GM12872 (cell line): ENCODE data around the gene IPO9.

Experiments
- TF ChIP-seq, protein P1 (sequence below): IDR thresholded peaks from 3 replicates; pipeline ENCODE4 v1.5.1; 2011; ENCODE audit warnings: low read depth, mild to moderate bottlenecking, low read length, moderate library complexity; ENCODE audit not compliant: insufficient read depth

IPO9 gene

DNA sequence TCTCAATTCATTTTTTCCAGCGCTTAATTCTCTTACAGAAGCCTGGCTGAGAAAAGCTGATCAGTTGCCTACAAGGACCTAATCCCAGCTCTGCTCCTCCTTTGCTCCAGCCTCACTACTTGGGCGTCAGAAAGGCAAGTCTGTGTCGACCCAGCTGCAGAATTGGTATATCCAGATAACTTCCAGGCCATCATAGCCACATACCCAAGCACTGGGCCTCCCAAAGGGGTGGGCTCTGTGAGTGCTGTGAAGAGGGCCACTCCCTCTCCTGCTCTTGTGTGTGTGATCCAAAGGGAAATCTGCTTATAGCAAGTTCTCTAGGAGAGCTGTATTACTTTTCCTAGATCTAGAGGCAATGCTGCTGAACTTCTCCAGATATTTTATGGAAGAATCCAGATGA, 99.3 kb downstream of the IPO9 start:
- TF ChIP-seq, protein P1, sequence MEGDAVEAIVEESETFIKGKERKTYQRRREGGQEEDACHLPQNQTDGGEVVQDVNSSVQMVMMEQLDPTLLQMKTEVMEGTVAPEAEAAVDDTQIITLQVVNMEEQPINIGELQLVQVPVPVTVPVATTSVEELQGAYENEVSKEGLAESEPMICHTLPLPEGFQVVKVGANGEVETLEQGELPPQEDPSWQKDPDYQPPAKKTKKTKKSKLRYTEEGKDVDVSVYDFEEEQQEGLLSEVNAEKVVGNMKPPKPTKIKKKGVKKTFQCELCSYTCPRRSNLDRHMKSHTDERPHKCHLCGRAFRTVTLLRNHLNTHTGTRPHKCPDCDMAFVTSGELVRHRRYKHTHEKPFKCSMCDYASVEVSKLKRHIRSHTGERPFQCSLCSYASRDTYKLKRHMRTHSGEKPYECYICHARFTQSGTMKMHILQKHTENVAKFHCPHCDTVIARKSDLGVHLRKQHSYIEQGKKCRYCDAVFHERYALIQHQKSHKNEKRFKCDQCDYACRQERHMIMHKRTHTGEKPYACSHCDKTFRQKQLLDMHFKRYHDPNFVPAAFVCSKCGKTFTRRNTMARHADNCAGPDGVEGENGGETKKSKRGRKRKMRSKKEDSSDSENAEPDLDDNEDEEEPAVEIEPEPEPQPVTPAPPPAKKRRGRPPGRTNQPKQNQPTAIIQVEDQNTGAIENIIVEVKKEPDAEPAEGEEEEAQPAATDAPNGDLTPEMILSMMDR = no peak

DNA sequence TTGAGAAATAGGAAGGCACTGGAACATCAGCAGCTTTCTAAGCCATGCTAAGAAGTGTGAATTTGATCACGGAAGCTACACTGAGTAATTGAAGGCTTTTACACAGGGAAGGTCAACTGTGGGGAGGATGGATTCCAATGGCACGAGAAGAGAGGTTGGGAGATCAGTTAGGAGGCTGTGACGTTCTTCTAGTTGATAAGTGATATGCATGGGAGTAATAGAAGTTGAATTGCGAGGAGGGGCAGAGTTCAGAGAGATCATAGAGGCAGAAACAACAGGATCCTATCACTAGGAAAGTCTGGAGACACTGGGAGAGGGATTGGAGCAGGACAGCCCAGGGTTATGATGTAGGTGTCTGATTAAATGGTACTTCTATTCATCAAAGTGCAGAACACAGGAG, 101.2 kb downstream of the IPO9 start:
- TF ChIP-seq, protein P1 = no peak

DNA sequence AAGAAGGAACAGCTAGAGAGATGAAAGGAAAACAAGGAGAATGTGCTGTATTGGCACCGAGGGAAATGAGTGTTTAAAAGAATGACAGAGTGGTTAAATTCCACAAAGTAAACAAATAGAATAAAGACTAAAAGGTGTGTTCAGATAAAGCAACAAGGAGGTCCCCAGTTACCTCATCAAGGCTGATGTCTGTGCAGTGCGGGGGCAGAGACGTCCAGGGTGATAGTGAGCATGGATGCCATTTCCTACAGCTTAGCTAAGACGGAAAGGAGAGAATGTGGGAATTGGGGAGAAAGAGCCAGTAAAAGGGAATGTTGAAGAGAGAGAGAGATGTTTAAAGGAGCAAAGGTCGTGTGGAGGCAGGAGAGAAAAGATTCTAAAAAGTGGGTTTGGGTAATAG, 101.8 kb downstream of the IPO9 start:
- TF ChIP-seq, protein P1 = no peak
